Gastrocnemius medialis (tissue), 4 donors: Measurements from ENCODE around the gene MROH8. TPM values are rescaled to one million over a fixed set of nuclear protein-coding genes. Genes with fewer than 3 reads are reported as not detected.

Source experiments
- ATAC-seq, 2 donors: fragments of 150-250 bp; one replicate each; pipeline ENCODE4 v1.9.1; 2016
- DNase-seq, 2 donors: peaks; one replicate each; pipeline ENCODE4 v3.0.0-alpha.2; 2019
- H3K27ac ChIP-seq, 4 donors: fragments of 200-600 bp; sonication (generic); 1 replicate in 1 of 4; 2 replicates in 3 of 4; pipeline ENCODE4 v1.5.1; 2016 to 2018; ENCODE audit warnings: mild to moderate bottlenecking in 2 of 4, moderate library complexity in 1 of 4
- H3K27me3 ChIP-seq, 3 donors: fragments of 200-600 bp; sonication (generic) in 2 of 3; 1 replicate in 1 of 3; 2 replicates in 2 of 3; pipeline versions ENCODE4 v1.5.1 to v1.6.0; 2016 to 2019; ENCODE audit warnings: mild to moderate bottlenecking in 1 of 3, moderate library complexity in 1 of 3
- H3K36me3 ChIP-seq, 2 donors: fragments of 200-600 bp; sonication (generic) in 1 of 2; one replicate each; pipeline ENCODE4 v1.5.1; 2017 to 2018
- H3K4me1 ChIP-seq, 2 donors: fragments of 200-600 bp; sonication (generic) in 1 of 2; one replicate each; pipeline ENCODE4 v1.5.1; 2016 to 2017; ENCODE audit warnings: mild to moderate bottlenecking in 2 of 2
- H3K4me3 ChIP-seq, 4 donors: fragments of 200-600 bp; sonication (generic) in 3 of 4; 1 replicate in 1 of 4; 2 replicates in 3 of 4; pipeline ENCODE4 v1.5.1; 2016 to 2019; ENCODE audit warnings: mild to moderate bottlenecking in 2 of 4
- H3K9me3 ChIP-seq, 3 donors: fragments of 200-600 bp; sonication (generic) in 2 of 3; 1 replicate in 1 of 3; 2 replicates in 2 of 3; pipeline ENCODE4 v1.5.1; 2016 to 2019
- POLR2A ChIP-seq, 2 donors: fragments of 450-650 bp; IDR thresholded peaks; one replicate each; pipeline ENCODE4 v1.6.1; 2017; ENCODE audit warnings: antibody characterized with exemption in 2 of 2, mild to moderate bottlenecking in 2 of 2, moderate library complexity in 2 of 2
- in situ Hi-C, 4 donors: fragments of 200-750 bp; cut with MboI; loops; one replicate each; pipeline versions ENCODE4 v1.15.0 to v1.8.0; 2017; ENCODE audit warnings: low sequenced_read_pairs in 4 of 4
- intact Hi-C: fragments of 100-400 bp; cut with DNase I; formaldehyde crosslinking; loops from one replicate; pipeline ENCODE4 v1.15.1; 2023; ENCODE audit warnings: low total_unique reads
- total RNA-seq, 4 donors: library from RNA; depleted of rRNA; stranded (reverse); fragments of >200 nt; gene quantifications; one replicate each; pipeline versions ENCODE4 v1.1.0 to v1.2.3, GENCODE V29; 2016
- TF ChIP-seq, protein P1 (sequence below), 5 experiments: fragments of 450-650 bp in 3 of 5; fragments of 200-600 bp in 2 of 5; sonication (generic) in 2 of 5; IDR thresholded peaks in 4 of 5; conservative IDR thresholded peaks in 1 of 5; 1 replicate in 4 of 5; 2 replicates in 1 of 5; pipeline ENCODE4 v1.5.1; 2016 to 2019; ENCODE audit warnings: antibody characterized with exemption in 5 of 5, mild to moderate bottlenecking in 3 of 5, moderate library complexity in 3 of 5

Gene MROH8
- total RNA-seq, 4 donors from 2014 or later, result 1.4 to 4.4 (median 3.0) TPM

DNA sequence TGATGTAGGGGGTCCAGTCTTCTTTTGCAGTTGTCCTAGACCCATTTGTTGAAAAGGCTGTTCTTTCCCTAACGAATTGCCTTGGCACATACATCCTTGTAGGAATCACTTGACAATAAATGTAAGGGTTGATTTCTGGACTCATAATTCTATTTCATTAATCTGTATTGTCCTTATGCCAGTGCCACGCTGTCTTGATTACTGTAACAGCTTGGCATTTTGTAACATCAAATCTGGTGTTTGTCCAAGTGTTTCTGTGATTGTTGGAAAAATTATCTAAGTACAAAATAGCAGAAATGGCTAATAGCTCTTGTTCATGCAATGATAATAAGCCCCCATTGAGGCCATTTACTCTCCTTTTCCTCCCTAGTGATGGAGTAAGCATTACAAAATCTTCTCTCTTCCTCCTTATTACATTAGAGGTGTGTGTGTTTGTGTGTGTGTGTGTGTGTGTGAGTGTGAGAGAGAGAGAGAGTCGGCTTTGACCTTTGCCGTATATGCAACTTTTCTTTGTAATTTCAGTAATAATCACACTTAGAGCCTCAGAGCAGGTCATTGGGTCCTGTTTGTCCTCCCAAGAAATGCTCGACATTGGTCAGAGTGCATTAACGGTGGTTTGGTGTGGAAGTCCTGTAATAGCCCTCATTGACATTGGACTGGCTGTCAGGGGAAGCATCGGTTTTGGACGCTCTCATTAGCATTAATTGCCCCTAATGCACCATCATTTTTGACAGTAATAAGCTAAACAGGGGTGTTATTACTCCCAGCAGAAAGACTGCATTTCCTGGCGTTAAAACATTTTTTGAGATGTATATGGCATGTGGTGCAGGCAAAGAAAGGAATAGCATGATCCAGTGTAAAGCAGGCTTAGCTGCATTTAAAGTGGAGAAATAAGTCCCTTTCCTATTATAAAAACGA is 40.7 kb upstream of the MROH8 start:
- ATAC-seq (no peak), DNase-seq (no peak)
- in situ Hi-C loops, result no loop called here
- Histone ChIP-seq H3K36me3 (peaks cover 0 to 54% of the 10 kb centered on the region in 2 donors), H3K4me1 (peaks cover 22 to 27% of the 10 kb centered on the region in 2 donors), H3K4me3 (no peak overlapping the region), H3K9me3 (no peaks in the 10 kb centered on the region), H3K27ac (no peak overlapping the region), H3K27me3 (no peaks in the 10 kb centered on the region)
- TF ChIP-seq POLR2A (IDR thresholded peaks at IDR 0.05), result no peak
- TF ChIP-seq, protein P1, sequence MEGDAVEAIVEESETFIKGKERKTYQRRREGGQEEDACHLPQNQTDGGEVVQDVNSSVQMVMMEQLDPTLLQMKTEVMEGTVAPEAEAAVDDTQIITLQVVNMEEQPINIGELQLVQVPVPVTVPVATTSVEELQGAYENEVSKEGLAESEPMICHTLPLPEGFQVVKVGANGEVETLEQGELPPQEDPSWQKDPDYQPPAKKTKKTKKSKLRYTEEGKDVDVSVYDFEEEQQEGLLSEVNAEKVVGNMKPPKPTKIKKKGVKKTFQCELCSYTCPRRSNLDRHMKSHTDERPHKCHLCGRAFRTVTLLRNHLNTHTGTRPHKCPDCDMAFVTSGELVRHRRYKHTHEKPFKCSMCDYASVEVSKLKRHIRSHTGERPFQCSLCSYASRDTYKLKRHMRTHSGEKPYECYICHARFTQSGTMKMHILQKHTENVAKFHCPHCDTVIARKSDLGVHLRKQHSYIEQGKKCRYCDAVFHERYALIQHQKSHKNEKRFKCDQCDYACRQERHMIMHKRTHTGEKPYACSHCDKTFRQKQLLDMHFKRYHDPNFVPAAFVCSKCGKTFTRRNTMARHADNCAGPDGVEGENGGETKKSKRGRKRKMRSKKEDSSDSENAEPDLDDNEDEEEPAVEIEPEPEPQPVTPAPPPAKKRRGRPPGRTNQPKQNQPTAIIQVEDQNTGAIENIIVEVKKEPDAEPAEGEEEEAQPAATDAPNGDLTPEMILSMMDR (IDR thresholded peaks at IDR 0.05 in 4 of 5, conservative IDR thresholded peaks at IDR 0.05 in 1 of 5), result no peak
- intact Hi-C loops, result no loop called here

DNA sequence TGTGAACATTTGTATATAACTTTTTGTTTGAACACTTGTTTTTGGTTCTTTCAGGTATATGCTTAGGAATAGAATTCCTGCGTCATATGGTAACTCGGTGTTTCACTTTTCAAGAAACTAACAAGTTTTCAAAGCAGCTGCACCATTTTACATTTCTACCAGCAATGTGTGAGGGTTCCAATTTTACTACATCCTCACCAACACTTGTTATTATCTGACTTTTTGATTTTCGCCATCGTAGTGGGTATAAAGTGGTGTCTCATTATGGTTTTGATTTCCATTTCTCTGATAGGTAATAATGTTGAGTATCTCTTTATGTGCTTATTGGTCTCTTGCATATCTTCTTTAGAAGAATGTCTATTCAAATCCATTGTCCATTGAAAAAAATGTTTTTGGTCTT is 39.6 kb upstream of the MROH8 start:
- TF ChIP-seq, protein P1 (IDR thresholded peaks at IDR 0.05 in 4 of 5, conservative IDR thresholded peaks at IDR 0.05 in 1 of 5), result no peak
- no peak for TF ChIP-seq POLR2A (IDR thresholded peaks at IDR 0.05)
- no peaks in the 10 kb centered on the region for H3K9me3 ChIP-seq
- H3K4me1 ChIP-seq, result peaks cover 14 to 20% of the 10 kb centered on the region in 2 donors
- peaks cover 0 to 52% of the 10 kb centered on the region in 2 donors for H3K36me3 ChIP-seq
- in situ Hi-C loops, result no loop called here
- no peak overlapping the region for H3K4me3 ChIP-seq
- no peak overlapping the region for H3K27ac ChIP-seq
- ATAC-seq (no peak), DNase-seq (no peak)
- intact Hi-C loops, result no loop called here
- no peaks in the 10 kb centered on the region for H3K27me3 ChIP-seq

DNA sequence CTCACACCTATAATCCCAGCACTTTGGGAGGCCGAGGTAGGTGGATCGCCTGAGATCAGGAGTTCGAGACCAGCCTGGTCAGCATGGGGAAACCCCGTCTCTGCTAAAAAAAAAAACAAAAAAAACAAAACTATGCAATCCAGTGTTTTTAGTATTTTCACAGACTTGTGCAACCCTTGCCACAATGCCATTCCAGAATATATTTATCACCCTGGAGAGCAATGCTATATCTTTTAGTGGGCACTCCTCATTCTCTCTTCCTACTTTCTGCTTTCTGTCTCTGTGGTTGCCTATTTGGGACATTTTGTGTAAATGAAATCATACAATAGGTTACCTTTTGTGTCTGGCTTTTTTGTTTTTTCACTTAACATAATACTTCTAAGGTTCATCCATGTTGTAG is 39.1 kb upstream of the MROH8 start:
- intact Hi-C loops (no loop called here), in situ Hi-C loops (no loop called here)
- no peak for DNase-seq
- H3K9me3 ChIP-seq, result no peaks in the 10 kb centered on the region
- H3K4me1 ChIP-seq, result peaks cover 14 to 19% of the 10 kb centered on the region in 2 donors
- no peak overlapping the region for H3K4me3 ChIP-seq
- peaks cover 0 to 52% of the 10 kb centered on the region in 2 donors for H3K36me3 ChIP-seq
- no peak overlapping the region for H3K27ac ChIP-seq
- ATAC-seq, result no peak
- H3K27me3 ChIP-seq, result no peaks in the 10 kb centered on the region
- no peak for TF ChIP-seq POLR2A (IDR thresholded peaks at IDR 0.05)
- TF ChIP-seq, protein P1 (IDR thresholded peaks at IDR 0.05 in 4 of 5, conservative IDR thresholded peaks at IDR 0.05 in 1 of 5), result no peak

- Histone ChIP-seq H3K27me3 (no peaks in the 10 kb centered on the region), H3K4me1 (no peaks in the 10 kb centered on the region), H3K4me3 (no peak overlapping the region), H3K9me3 (no peaks in the 10 kb centered on the region), H3K36me3 (peaks cover 3 to 98% of the 10 kb centered on the region in 2 donors), H3K27ac (no peak overlapping the region)
- in situ Hi-C loops, result no loop called here
- TF ChIP-seq POLR2A (IDR thresholded peaks at IDR 0.05), result no peak
- TF ChIP-seq, protein P1 (IDR thresholded peaks at IDR 0.05 in 4 of 5, conservative IDR thresholded peaks at IDR 0.05 in 1 of 5), result no peak
- intact Hi-C loops, result no loop called here
- ATAC-seq (no peak), DNase-seq (no peak)
Measured at GRCh38 chr20:37209661-37210314, 30.4 kb upstream of the MROH8 start.
